NCI-H1092 (cell line): ENCODE results near the gene TBCEL.
"Not testable (repeated sequence)": the region's sequence is repeated elsewhere in the genome, so short reads cannot be mapped to it uniquely, and the experiment has no call there.

Experiments
- DNase-seq: peaks from one replicate; lab custom pipeline; 2025; lab: John Stamatoyannopoulos, UW

The TBCEL gene

GRCh38 chr11:121106812-121107211 is 82.9 kb downstream of the TBCEL start:
- DNase-seq: no peak

GRCh38 chr11:121108413-121108812 is 84.5 kb downstream of the TBCEL start:
- DNase-seq: no peak

- no peak for DNase-seq
These were observed 85.6 kb downstream of the TBCEL start for GRCh38 chr11:121109471-121109870.

- DNase-seq: no peak
These were observed 86.1 kb downstream of the TBCEL start for GRCh38 chr11:121109916-121110586.

GRCh38 chr11:121110871-121111724 is 87.2 kb downstream of the TBCEL start:
- no peak for DNase-seq

- peak; percentile 70 for DNase-seq
These were observed 88.9 kb downstream of the TBCEL start for GRCh38 chr11:121112498-121113455.

GRCh38 chr11:121113611-121114010 is 89.7 kb downstream of the TBCEL start:
- DNase-seq: no peak

GRCh38 chr11:121115024-121115423 is 91.1 kb downstream of the TBCEL start:
- not testable (repeated sequence) for DNase-seq

GRCh38 chr11:121117788-121118187 is 93.9 kb downstream of the TBCEL start:
- no peak for DNase-seq

- no peak for DNase-seq
These were observed 95.5 kb downstream of the TBCEL start for GRCh38 chr11:121119440-121119839.

GRCh38 chr11:121122328-121122727 is 98.4 kb downstream of the TBCEL start:
- no peak for DNase-seq

GRCh38 chr11:121123496-121124069 is 99.7 kb downstream of the TBCEL start:
- no peak for DNase-seq

GRCh38 chr11:121127809-121128208 is 103.9 kb downstream of the TBCEL start:
- DNase-seq: no peak

GRCh38 chr11:121129362-121130340 is 105.7 kb downstream of the TBCEL start:
- no peak for DNase-seq

- DNase-seq: no peak
These were observed 107.8 kb downstream of the TBCEL start for GRCh38 chr11:121131656-121132055.

GRCh38 chr11:121132211-121132976 is 108.5 kb downstream of the TBCEL start:
- DNase-seq: no peak

- no peak for DNase-seq
These were observed 110.9 kb downstream of the TBCEL start for GRCh38 chr11:121134741-121135312.

GRCh38 chr11:121137005-121137404 is 113.1 kb downstream of the TBCEL start:
- no peak for DNase-seq

- DNase-seq: no peak
These were observed 114.4 kb downstream of the TBCEL start for GRCh38 chr11:121138259-121138658.
